CD4-positive, alpha-beta memory T cell (primary cell): ENCODE measurements around the gene MXRA8. TPM values are rescaled to one million over a fixed set of nuclear protein-coding genes. Genes with fewer than 3 reads are reported as not detected.

Experiments used
- CTCF ChIA-PET: fragments of 350-600 bp; sonication (Branson Sonifier 250); formaldehyde crosslinking; loops from one replicate; lab custom pipeline; 2021; ENCODE audit warnings: inconsistent platforms; ENCODE audit not compliant: partially characterized antibody; lab: Charles Lee
- POLR2A ChIA-PET: fragments of 350-600 bp; sonication (Branson Sonifier 250); formaldehyde crosslinking; loops from one replicate; lab custom pipeline; 2021; ENCODE audit not compliant: partially characterized antibody; lab: Charles Lee
- DNase-seq, 5 donors: peaks; one replicate each; pipeline versions ENCODE4 v3.0.0 to v3.0.0-alpha.2; 2020 to 2022; ENCODE audit warnings: mixed read lengths in 1 of 5
- H3K27ac ChIP-seq: one replicate; pipeline ENCODE4 v1.7.0; 2013; ENCODE audit warnings: low read depth, low read length
- H3K27me3 ChIP-seq: 2 replicates; pipeline ENCODE4 v1.7.0; 2013; ENCODE audit warnings: mild to moderate bottlenecking, low read length, moderate library complexity; ENCODE audit not compliant: insufficient read depth
- H3K36me3 ChIP-seq: 2 replicates; pipeline ENCODE4 v1.7.0; 2013; ENCODE audit warnings: mild to moderate bottlenecking, low read length, moderate library complexity; ENCODE audit not compliant: insufficient read depth
- H3K4me1 ChIP-seq: 2 replicates; pipeline ENCODE4 v1.7.0; 2013; ENCODE audit warnings: mild to moderate bottlenecking, low read length, moderate library complexity; ENCODE audit not compliant: insufficient read depth
- H3K4me3 ChIP-seq, 2 donors: one replicate each; pipeline ENCODE4 v1.7.0; 2013; ENCODE audit warnings: low read length in 2 of 2, mild to moderate bottlenecking in 1 of 2
- H3K9me3 ChIP-seq, 2 donors: one replicate each; pipeline ENCODE4 v1.7.0; 2013; ENCODE audit warnings: low read length in 2 of 2, control low read depth in 1 of 2; ENCODE audit not compliant: control insufficient read depth in 1 of 2
- H3K27ac Mint-ChIP-seq, 7 donors: one replicate each; pipeline ENCODE4 v1.8.0; 2020 to 2021; ENCODE audit warnings: mixed read lengths in 7 of 7, mild to moderate bottlenecking in 6 of 7, inconsistent platforms in 3 of 7, moderate library complexity in 3 of 7
- H3K27me3 Mint-ChIP-seq, 2 donors: one replicate each; pipeline ENCODE4 v1.8.0; 2020 to 2021; ENCODE audit warnings: mixed read lengths in 2 of 2
- H3K36me3 Mint-ChIP-seq, 2 donors: one replicate each; pipeline ENCODE4 v1.8.0; 2020 to 2021; ENCODE audit warnings: mixed read lengths in 2 of 2, inconsistent platforms in 1 of 2, mild to moderate bottlenecking in 1 of 2
- H3K4me1 Mint-ChIP-seq, 4 donors: one replicate each; pipeline ENCODE4 v1.8.0; 2020 to 2021; ENCODE audit warnings: mixed read lengths in 4 of 4, mild to moderate bottlenecking in 1 of 4
- H3K4me3 Mint-ChIP-seq, 8 donors: one replicate each; pipeline ENCODE4 v1.8.0; 2020 to 2021; ENCODE audit warnings: mixed read lengths in 8 of 8, mild to moderate bottlenecking in 7 of 8, moderate library complexity in 6 of 8, inconsistent platforms in 3 of 8
- H3K9me3 Mint-ChIP-seq, 8 donors: one replicate each; pipeline ENCODE4 v1.8.0; 2020 to 2021; ENCODE audit warnings: mixed read lengths in 8 of 8, mild to moderate bottlenecking in 5 of 8, inconsistent platforms in 3 of 8, moderate library complexity in 1 of 8
- intact Hi-C: fragments of 100-400 bp; cut with micrococcal nuclease; formaldehyde crosslinking; loops from one replicate; pipeline ENCODE4 v1.15.1; 2023
- polyA plus RNA-seq, 2 donors: library from polyadenylated mRNA; unstranded; fragments of 300-500 nt; fragmentation: Illumina TruSeq; gene quantifications; one replicate each; pipeline ENCODE4 v1.2.3, GENCODE V29; 2021
- total RNA-seq, 2 experiments: library from RNA; stranded (reverse); gene quantifications; one replicate each; pipeline ENCODE4 v1.2.3, GENCODE V29; 2021

MXRA8 gene
- total and polyA plus RNA-seq, 4 experiments from 2014 or later: 0.35 to 0.57 TPM; not detected in 2

GRCh38 chr1:1349256-1350012 is 8.9 kb downstream of the MXRA8 start, which contains the start of gene DVL1:
Gene DVL1 (minus strand): TSS chr1:1349418. CDS start chr1:1349065, 353 bp downstream.
- intact Hi-C loops: loop anchor here (1.0 to 2.0 kb wide), 2 partner anchors 23 to 41 kb away; partner anchors contain the start of gene PUSL1
- Histone ChIP-seq H3K4me3 (peak within 1 kb of the TSS in 1 of 2 donors; percentile 51), H3K27me3 (no peaks in the 10 kb centered on the region), H3K36me3 (no peaks in the 10 kb centered on the region), H3K9me3 (no peaks in the 10 kb centered on the region), H3K4me1 (peaks cover 25% of the 10 kb centered on the region), H3K27ac (peak within 1 kb of the TSS; percentile 43)
- H3K36me3 Mint-ChIP-seq: no peaks in the 10 kb centered on the region
- H3K9me3 Mint-ChIP-seq: peaks cover 0 to 2% (median 0%) of the 10 kb centered on the region in 8 donors
- peaks cover 3 to 11% of the 10 kb centered on the region in 2 donors for H3K27me3 Mint-ChIP-seq
- POLR2A ChIA-PET: interaction anchor here (1.0 kb wide), 1 partner anchor 50 kb away, joined by 7 read pairs; the partner anchor contains the start of gene CCNL2
- peak within 1 kb of the TSS; percentile 70 to 85 (median 78) for H3K4me3 Mint-ChIP-seq
- H3K27ac Mint-ChIP-seq: peak within 1 kb of the TSS in 5 of 7 donors; percentile 57 to 89 (median 64)
- CTCF ChIA-PET: interaction anchor here (1.9 kb wide), 1 partner anchor 227 kb away, joined by 5 read pairs; no protein-coding TSS in a partner anchor
- peak; percentile 65 to 80 (median 71) for DNase-seq
- peaks cover 4 to 35% (median 17%) of the 10 kb centered on the region in 4 donors for H3K4me1 Mint-ChIP-seq

GRCh38 chr1:1348420-1349255 is 9.7 kb downstream of the MXRA8 start:
- Mint-ChIP-seq H3K4me1 (peaks cover 4 to 30% (median 16%) of the 10 kb centered on the region in 4 donors), H3K9me3 (peaks cover 0 to 2% (median 0%) of the 10 kb centered on the region in 8 donors), H3K36me3 (no peaks in the 10 kb centered on the region), H3K27me3 (peaks cover 3 to 9% of the 10 kb centered on the region in 2 donors), H3K4me3 (peak overlapping the region; percentile 70 to 85 (median 78)), H3K27ac (peak overlapping the region in 5 of 7 donors; percentile 57 to 89 (median 64))
- no peaks in the 10 kb centered on the region for H3K27me3 ChIP-seq
- H3K27ac ChIP-seq: peak overlapping the region; percentile 41
- intact Hi-C loops: loop anchor here (1.0 to 2.0 kb wide), 2 partner anchors 24 to 40 kb away; partner anchors contain the start of gene PUSL1
- H3K4me3 ChIP-seq: peak overlapping the region in 1 of 2 donors; percentile 43
- no peak for DNase-seq
- POLR2A ChIA-PET: interaction anchor here (0.7 to 2.0 kb wide), 8 partner anchors 18 to 382 kb away, joined by 3 to 14 read pairs (median 4); partner anchors contain the start of genes AURKAIP1, CCNL2, PLEKHN1 and UBE2J2
- H3K36me3 ChIP-seq: no peaks in the 10 kb centered on the region
- no peaks in the 10 kb centered on the region for H3K9me3 ChIP-seq
- CTCF ChIA-PET: interaction anchor here (1.4 to 1.9 kb wide), 3 partner anchors 23 to 226 kb away, joined by 4 to 9 read pairs (median 5); no protein-coding TSS in a partner anchor
- H3K4me1 ChIP-seq: peaks cover 17% of the 10 kb centered on the region

- intact Hi-C loops: loop anchor here (2.0 kb wide), 1 partner anchor 25 kb away; no protein-coding TSS in a partner anchor
- ChIA-PET POLR2A (interaction anchor here (0.8 to 2.0 kb wide), 7 partner anchors 17 to 75 kb away, joined by 3 to 14 read pairs (median 5); partner anchors contain the start of genes AURKAIP1, CCNL2 and UBE2J2), CTCF (interaction anchor here (1.4 to 1.9 kb wide), 3 partner anchors 24 to 225 kb away, joined by 4 to 9 read pairs (median 5); no protein-coding TSS in a partner anchor)
- Mint-ChIP-seq H3K36me3 (no peaks in the 10 kb centered on the region), H3K27ac (peak overlapping the region in 5 of 7 donors; percentile 57 to 89 (median 63)), H3K4me1 (peaks cover 4 to 28% (median 15%) of the 10 kb centered on the region in 4 donors), H3K9me3 (no peaks in the 10 kb centered on the region), H3K4me3 (peak overlapping the region; percentile 70 to 85 (median 78)), H3K27me3 (peaks cover 3 to 8% of the 10 kb centered on the region in 2 donors)
- Histone ChIP-seq H3K27ac (peak overlapping the region; percentile 41), H3K9me3 (no peaks in the 10 kb centered on the region), H3K36me3 (no peaks in the 10 kb centered on the region), H3K4me1 (peaks cover 14% of the 10 kb centered on the region), H3K4me3 (peak overlapping the region in 1 of 2 donors; percentile 43), H3K27me3 (no peaks in the 10 kb centered on the region)
- DNase-seq: no peak
These were observed 10.5 kb downstream of the MXRA8 start for GRCh38 chr1:1347663-1348419.

DNA sequence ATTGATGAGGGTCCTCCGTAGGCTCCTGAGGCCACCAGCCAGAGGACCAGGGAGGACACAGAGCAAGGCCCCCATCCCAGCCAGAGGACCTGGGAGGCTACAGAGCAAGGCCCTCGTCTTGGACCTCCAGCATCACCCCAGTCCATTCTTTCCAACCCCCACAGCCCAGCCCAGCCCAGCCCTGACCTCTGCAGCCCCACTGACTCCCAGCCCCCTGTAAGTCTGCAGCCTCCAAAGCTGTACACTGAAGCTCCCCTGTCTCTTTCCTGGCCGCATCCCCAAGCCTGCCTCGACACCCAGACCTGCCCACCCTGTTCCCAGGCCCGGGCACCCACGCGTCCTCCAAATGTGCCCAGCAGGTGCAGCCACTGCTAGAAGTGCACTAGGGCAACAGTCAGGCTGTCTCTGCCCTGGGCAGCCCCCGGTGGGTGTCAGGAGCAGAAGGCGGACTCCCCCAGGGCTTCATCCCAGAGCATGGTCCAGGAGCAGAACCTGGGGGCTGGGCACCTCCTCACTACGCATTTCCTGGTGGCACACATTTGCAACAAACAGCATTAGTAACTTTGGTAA is 11.2 kb downstream of the MXRA8 start:
- peaks cover 0 to under 1% of the 10 kb centered on the region in 2 donors for H3K27me3 Mint-ChIP-seq
- H3K27ac Mint-ChIP-seq: peak overlapping the region in 4 of 7 donors; percentile 53 to 60 (median 58)
- Histone ChIP-seq H3K9me3 (no peaks in the 10 kb centered on the region), H3K4me3 (no peak overlapping the region), H3K27ac (no peak overlapping the region), H3K4me1 (peaks cover 14% of the 10 kb centered on the region), H3K27me3 (no peaks in the 10 kb centered on the region), H3K36me3 (no peaks in the 10 kb centered on the region)
- intact Hi-C loops: no loop called here
- no peaks in the 10 kb centered on the region for H3K36me3 Mint-ChIP-seq
- peaks cover 4 to 21% (median 11%) of the 10 kb centered on the region in 4 donors for H3K4me1 Mint-ChIP-seq
- DNase-seq: no peak
- POLR2A ChIA-PET: interaction anchor here (1.6 to 2.0 kb wide), 3 partner anchors 19 to 28 kb away, joined by 3 to 14 read pairs (median 5); partner anchors contain the start of gene AURKAIP1
- CTCF ChIA-PET: interaction anchor here (1.4 to 1.9 kb wide), 3 partner anchors 25 to 224 kb away, joined by 4 to 9 read pairs (median 5); no protein-coding TSS in a partner anchor
- no peaks in the 10 kb centered on the region for H3K9me3 Mint-ChIP-seq
- H3K4me3 Mint-ChIP-seq: peak overlapping the region in 7 of 8 donors; percentile 34 to 85 (median 78)

GRCh38 chr1:1346501-1346890 is 11.9 kb downstream of the MXRA8 start:
- peak overlapping the region in 2 of 7 donors; percentile 52 to 60 for H3K27ac Mint-ChIP-seq
- DNase-seq: no peak
- H3K36me3 Mint-ChIP-seq: no peaks in the 10 kb centered on the region
- no peaks in the 10 kb centered on the region for H3K36me3 ChIP-seq
- H3K4me1 Mint-ChIP-seq: peaks cover 4 to 20% (median 10%) of the 10 kb centered on the region in 4 donors
- peak overlapping the region in 5 of 8 donors; percentile 3 to 78 (median 65) for H3K4me3 Mint-ChIP-seq
- H3K9me3 Mint-ChIP-seq: no peaks in the 10 kb centered on the region
- ChIA-PET CTCF (no interaction called here), POLR2A (interaction anchor here (1.3 kb wide), 1 partner anchor 28 kb away, joined by 5 read pairs; the partner anchor contains the start of gene AURKAIP1)
- H3K27me3 ChIP-seq: no peaks in the 10 kb centered on the region
- H3K27me3 Mint-ChIP-seq: no peaks in the 10 kb centered on the region
- no peak overlapping the region for H3K4me3 ChIP-seq
- no peaks in the 10 kb centered on the region for H3K9me3 ChIP-seq
- intact Hi-C loops: no loop called here
- H3K4me1 ChIP-seq: peaks cover 14% of the 10 kb centered on the region
- no peak overlapping the region for H3K27ac ChIP-seq
